ENCODE measurements around the gene PRKD1.

Gene PRKD1

GRCh38 chr14:29687071-29687765, 240.4 kb downstream of the PRKD1 start:
- H3K27me3 ChIP-seq (replicated peaks in 2 of 5; ENCODE audit: control insufficient read depth in 4 of 5, insufficient read depth in 5 of 5, low read length in 4 of 5) = no peaks in the 10 kb centered on the region
- no peak overlapping the region for H3K27ac ChIP-seq (ENCODE audit: insufficient read depth in 1 of 2, low read depth in 1 of 2, low read length in 2 of 2, poor library complexity in 1 of 2, severe bottlenecking in 2 of 2)
- POLR2A ChIA-PET = no interaction called here
- CTCF ChIA-PET = no interaction called here
- no peak overlapping the region for H3K4me3 ChIP-seq (ENCODE audit: control insufficient read depth in 1 of 7, extremely low read depth in 1 of 7, insufficient read depth in 4 of 7, low read depth in 2 of 7, low read length in 6 of 7)
- no peaks in the 10 kb centered on the region for H3K36me3 ChIP-seq (ENCODE audit: control insufficient read depth in 4 of 4, insufficient read depth in 4 of 4, low read length in 3 of 4)
- no peaks in the 10 kb centered on the region for H3K9me3 ChIP-seq (ENCODE audit: control extremely low read depth in 1 of 5, control insufficient read depth in 4 of 5, insufficient read depth in 2 of 5, low read depth in 1 of 5, low read length in 4 of 5)
- no peaks in the 10 kb centered on the region for H3K4me1 ChIP-seq (ENCODE audit: control extremely low read depth in 1 of 4, control insufficient read depth in 4 of 4, insufficient read depth in 4 of 4, low read length in 3 of 4)
- no peak for DNase-seq
- WGBS (ENCODE audit: insufficient coverage) = 96% methylated on average over 3 of the region's 5 CpGs

- H3K9me3 ChIP-seq (ENCODE audit: control extremely low read depth in 1 of 5, control insufficient read depth in 4 of 5, insufficient read depth in 2 of 5, low read depth in 1 of 5, low read length in 4 of 5) = no peaks in the 10 kb centered on the region
- ChIA-PET POLR2A (no interaction called here), CTCF (no interaction called here)
- no peaks in the 10 kb centered on the region for H3K27me3 ChIP-seq (replicated peaks in 2 of 5; ENCODE audit: control insufficient read depth in 4 of 5, insufficient read depth in 5 of 5, low read length in 4 of 5)
- no peak overlapping the region for H3K27ac ChIP-seq (ENCODE audit: insufficient read depth in 1 of 2, low read depth in 1 of 2, low read length in 2 of 2, poor library complexity in 1 of 2, severe bottlenecking in 2 of 2)
- no peak overlapping the region for H3K4me3 ChIP-seq (ENCODE audit: control insufficient read depth in 1 of 7, extremely low read depth in 1 of 7, insufficient read depth in 4 of 7, low read depth in 2 of 7, low read length in 6 of 7)
- no peak for DNase-seq
- H3K36me3 ChIP-seq (ENCODE audit: control insufficient read depth in 4 of 4, insufficient read depth in 4 of 4, low read length in 3 of 4) = no peaks in the 10 kb centered on the region
- no peaks in the 10 kb centered on the region for H3K4me1 ChIP-seq (ENCODE audit: control extremely low read depth in 1 of 4, control insufficient read depth in 4 of 4, insufficient read depth in 4 of 4, low read length in 3 of 4)
Observed at GRCh38 chr14:29684926-29685325, 242.7 kb downstream of the PRKD1 start.

- no peaks in the 10 kb centered on the region for H3K9me3 ChIP-seq (ENCODE audit: control extremely low read depth in 1 of 5, control insufficient read depth in 4 of 5, insufficient read depth in 2 of 5, low read depth in 1 of 5, low read length in 4 of 5)
- ChIA-PET POLR2A (no interaction called here), CTCF (no interaction called here)
- H3K36me3 ChIP-seq (ENCODE audit: control insufficient read depth in 4 of 4, insufficient read depth in 4 of 4, low read length in 3 of 4) = no peaks in the 10 kb centered on the region
- H3K27ac ChIP-seq (ENCODE audit: insufficient read depth in 1 of 2, low read depth in 1 of 2, low read length in 2 of 2, poor library complexity in 1 of 2, severe bottlenecking in 2 of 2) = no peak overlapping the region
- no peaks in the 10 kb centered on the region for H3K27me3 ChIP-seq (replicated peaks in 2 of 5; ENCODE audit: control insufficient read depth in 4 of 5, insufficient read depth in 5 of 5, low read length in 4 of 5)
- WGBS (ENCODE audit: insufficient coverage) = 100% methylated on average over 2 of the region's 2 CpGs
- DNase-seq = no peak
- H3K4me3 ChIP-seq (ENCODE audit: control insufficient read depth in 1 of 7, extremely low read depth in 1 of 7, insufficient read depth in 4 of 7, low read depth in 2 of 7, low read length in 6 of 7) = no peak overlapping the region
- no peaks in the 10 kb centered on the region for H3K4me1 ChIP-seq (ENCODE audit: control extremely low read depth in 1 of 4, control insufficient read depth in 4 of 4, insufficient read depth in 4 of 4, low read length in 3 of 4)
Observed at GRCh38 chr14:29682789-29683188, 244.9 kb downstream of the PRKD1 start.

- CTCF ChIA-PET = no interaction called here
- no peaks in the 10 kb centered on the region for H3K9me3 ChIP-seq (ENCODE audit: control extremely low read depth in 1 of 5, control insufficient read depth in 4 of 5, insufficient read depth in 2 of 5, low read depth in 1 of 5, low read length in 4 of 5)
- no peaks in the 10 kb centered on the region for H3K4me1 ChIP-seq (ENCODE audit: control extremely low read depth in 1 of 4, control insufficient read depth in 4 of 4, insufficient read depth in 4 of 4, low read length in 3 of 4)
- no CpG with 5 or more reads among the region's 1 CpG for WGBS (ENCODE audit: insufficient coverage)
- H3K27ac ChIP-seq (ENCODE audit: insufficient read depth in 1 of 2, low read depth in 1 of 2, low read length in 2 of 2, poor library complexity in 1 of 2, severe bottlenecking in 2 of 2) = no peak overlapping the region
- DNase-seq = no peak
- POLR2A ChIA-PET = no interaction called here
- H3K27me3 ChIP-seq (replicated peaks in 2 of 5; ENCODE audit: control insufficient read depth in 4 of 5, insufficient read depth in 5 of 5, low read length in 4 of 5) = no peaks in the 10 kb centered on the region
- no peaks in the 10 kb centered on the region for H3K36me3 ChIP-seq (ENCODE audit: control insufficient read depth in 4 of 4, insufficient read depth in 4 of 4, low read length in 3 of 4)
- H3K4me3 ChIP-seq (ENCODE audit: control insufficient read depth in 1 of 7, extremely low read depth in 1 of 7, insufficient read depth in 4 of 7, low read depth in 2 of 7, low read length in 6 of 7) = no peak overlapping the region
Observed at GRCh38 chr14:29681316-29681715, 246.3 kb downstream of the PRKD1 start.

- Histone ChIP-seq H3K36me3 (ENCODE audit: control insufficient read depth in 4 of 4, insufficient read depth in 4 of 4, low read length in 3 of 4) (no peaks in the 10 kb centered on the region), H3K9me3 (ENCODE audit: control extremely low read depth in 1 of 5, control insufficient read depth in 4 of 5, insufficient read depth in 2 of 5, low read depth in 1 of 5, low read length in 4 of 5) (no peaks in the 10 kb centered on the region), H3K27ac (ENCODE audit: insufficient read depth in 1 of 2, low read depth in 1 of 2, low read length in 2 of 2, poor library complexity in 1 of 2, severe bottlenecking in 2 of 2) (no peak overlapping the region), H3K4me3 (ENCODE audit: control insufficient read depth in 1 of 7, extremely low read depth in 1 of 7, insufficient read depth in 4 of 7, low read depth in 2 of 7, low read length in 6 of 7) (no peak overlapping the region), H3K27me3 (replicated peaks in 2 of 5; ENCODE audit: control insufficient read depth in 4 of 5, insufficient read depth in 5 of 5, low read length in 4 of 5) (no peaks in the 10 kb centered on the region), H3K4me1 (ENCODE audit: control extremely low read depth in 1 of 4, control insufficient read depth in 4 of 4, insufficient read depth in 4 of 4, low read length in 3 of 4) (no peaks in the 10 kb centered on the region)
- whole genome bisulfite sequencing (ENCODE audit: insufficient coverage) = 96% methylated on average over 4 of the region's 7 CpGs
- POLR2A ChIA-PET = no interaction called here
- CTCF ChIA-PET = no interaction called here
- DNase-seq = no peak
Observed at GRCh38 chr14:29674566-29675285, 252.9 kb downstream of the PRKD1 start.

GRCh38 chr14:29672831-29673230, 254.8 kb downstream of the PRKD1 start:
- ChIA-PET CTCF (no interaction called here), POLR2A (no interaction called here)
- H3K9me3 ChIP-seq (ENCODE audit: control extremely low read depth in 1 of 5, control insufficient read depth in 4 of 5, insufficient read depth in 2 of 5, low read depth in 1 of 5, low read length in 4 of 5) = no peaks in the 10 kb centered on the region
- no peaks in the 10 kb centered on the region for H3K36me3 ChIP-seq (ENCODE audit: control insufficient read depth in 4 of 4, insufficient read depth in 4 of 4, low read length in 3 of 4)
- no peak for DNase-seq
- H3K27ac ChIP-seq (ENCODE audit: insufficient read depth in 1 of 2, low read depth in 1 of 2, low read length in 2 of 2, poor library complexity in 1 of 2, severe bottlenecking in 2 of 2) = no peak overlapping the region
- WGBS (ENCODE audit: insufficient coverage) = 90% methylated on average over 2 of the region's 3 CpGs
- no peaks in the 10 kb centered on the region for H3K27me3 ChIP-seq (replicated peaks in 2 of 5; ENCODE audit: control insufficient read depth in 4 of 5, insufficient read depth in 5 of 5, low read length in 4 of 5)
- no peak overlapping the region for H3K4me3 ChIP-seq (ENCODE audit: control insufficient read depth in 1 of 7, extremely low read depth in 1 of 7, insufficient read depth in 4 of 7, low read depth in 2 of 7, low read length in 6 of 7)
- H3K4me1 ChIP-seq (ENCODE audit: control extremely low read depth in 1 of 4, control insufficient read depth in 4 of 4, insufficient read depth in 4 of 4, low read length in 3 of 4) = no peaks in the 10 kb centered on the region

- no peaks in the 10 kb centered on the region for H3K36me3 ChIP-seq (ENCODE audit: control insufficient read depth in 4 of 4, insufficient read depth in 4 of 4, low read length in 3 of 4)
- H3K27me3 ChIP-seq (replicated peaks in 2 of 5; ENCODE audit: control insufficient read depth in 4 of 5, insufficient read depth in 5 of 5, low read length in 4 of 5) = no peaks in the 10 kb centered on the region
- H3K4me1 ChIP-seq (ENCODE audit: control extremely low read depth in 1 of 4, control insufficient read depth in 4 of 4, insufficient read depth in 4 of 4, low read length in 3 of 4) = no peaks in the 10 kb centered on the region
- H3K4me3 ChIP-seq (ENCODE audit: control insufficient read depth in 1 of 7, extremely low read depth in 1 of 7, insufficient read depth in 4 of 7, low read depth in 2 of 7, low read length in 6 of 7) = no peak overlapping the region
- H3K27ac ChIP-seq (ENCODE audit: insufficient read depth in 1 of 2, low read depth in 1 of 2, low read length in 2 of 2, poor library complexity in 1 of 2, severe bottlenecking in 2 of 2) = no peak overlapping the region
- DNase-seq = no peak
- WGBS (ENCODE audit: insufficient coverage) = no CpG with 5 or more reads among the region's 1 CpG
- no peaks in the 10 kb centered on the region for H3K9me3 ChIP-seq (ENCODE audit: control extremely low read depth in 1 of 5, control insufficient read depth in 4 of 5, insufficient read depth in 2 of 5, low read depth in 1 of 5, low read length in 4 of 5)
- ChIA-PET POLR2A (no interaction called here), CTCF (no interaction called here)
Observed at GRCh38 chr14:29671034-29671433, 256.6 kb downstream of the PRKD1 start.

Measured in common myeloid progenitor, CD34-positive (primary cell).